GM12878 (cell line): ENCODE results near the gene FLRT1. TPM values are rescaled to one million over a fixed set of nuclear protein-coding genes. Genes with fewer than 3 reads are reported as not detected.

Experiments
- ATAC-seq: fragments of 200-7000 bp; cut with Tn5 transposase; 3 replicates; pipeline ENCODE4 v1.9.1; 2020; ENCODE audit warnings: mild to moderate bottlenecking, moderate library complexity
- BruUV-seq: library from RNA; stranded (reverse); fragments of 400-500 nt; replicated peaks from 2 replicates; lab custom pipeline; 2021; lab: Mats Ljungman, UMichigan
- CTCF ChIA-PET: fragments of 300-600 bp; sonication (Branson Sonifier 250); formaldehyde crosslinking; extraction: SDS; loops from one replicate; lab custom pipeline; 2021; ENCODE audit warnings: inconsistent platforms; lab: Yijun Ruan, JAX
- POLR2A ChIA-PET: fragments of 350-600 bp; formaldehyde crosslinking; extraction: SDS; loops from one replicate; lab custom pipeline; 2021; ENCODE audit warnings: inconsistent platforms; lab: Charles Lee
- RAD21 ChIA-PET: fragments of 300-600 bp; sonication (Branson Sonifier 250); formaldehyde crosslinking; loops from one replicate; lab custom pipeline; 2023; ENCODE audit warnings: antibody characterized with exemption; ENCODE audit not compliant: unreplicated experiment; lab: Charles Lee
- SMC1A ChIA-PET: fragments of 300-600 bp; sonication (Branson Sonifier 250); formaldehyde crosslinking; loops from one replicate; lab custom pipeline; 2023; ENCODE audit not compliant: unreplicated experiment, uncharacterized antibody; lab: Charles Lee
- DNase-seq: peaks from one replicate; pipeline ENCODE4 v3.0.0-alpha.2; 2011; ENCODE audit warnings: low read depth, low spot score
- FAIRE-seq: peaks from 3 replicates; lab custom pipeline; 2011; peaks lifted over from hg19 to GRCh38; lab: Jason Lieb, UNC
- H2AFZ ChIP-seq: 2 replicates; pipeline ENCODE4 v1.6.0; 2011; ENCODE audit warnings: low read depth, low read length, control low read depth; ENCODE audit not compliant: control insufficient read depth
- H3K27ac ChIP-seq: 2 replicates; pipeline ENCODE4 v1.5.1; 2011; ENCODE audit warnings: control low read depth; ENCODE audit not compliant: control insufficient read depth, insufficient read depth
- H3K27me3 ChIP-seq, 2 experiments: replicated peaks in 1 of 2; 2 replicates each; pipeline versions ENCODE4 v1.6.0 to v1.6.1; 2011; ENCODE audit warnings: low read length in 1 of 2; ENCODE audit not compliant: control insufficient read depth in 2 of 2, insufficient read depth in 2 of 2
- H3K36me3 ChIP-seq, 2 experiments: 2 replicates each; pipeline ENCODE4 v1.5.1; 2011; ENCODE audit warnings: low read length in 1 of 2; ENCODE audit not compliant: control insufficient read depth in 2 of 2, insufficient read depth in 2 of 2
- H3K4me1 ChIP-seq: 2 replicates; pipeline ENCODE4 v1.6.1; 2011; ENCODE audit warnings: mild to moderate bottlenecking, low read length, moderate library complexity, mixed read lengths; ENCODE audit not compliant: control insufficient read depth, insufficient read depth
- H3K4me2 ChIP-seq: 2 replicates; pipeline ENCODE4 v1.6.0; 2011; ENCODE audit warnings: control low read depth; ENCODE audit not compliant: control insufficient read depth, insufficient read depth
- H3K4me3 ChIP-seq: fragments of 200-600 bp; sonication (generic); 2 replicates; pipeline ENCODE4 v1.5.1; 2016
- H3K79me2 ChIP-seq: 2 replicates; pipeline ENCODE4 v1.6.0; 2011; ENCODE audit warnings: low read length; ENCODE audit not compliant: control insufficient read depth, insufficient read depth
- H3K9ac ChIP-seq: 2 replicates; pipeline ENCODE4 v1.8.0; 2011; ENCODE audit warnings: low read length, control low read depth, mixed read lengths; ENCODE audit not compliant: control insufficient read depth, insufficient read depth
- H3K9me3 ChIP-seq: replicated peaks from 3 replicates; pipeline ENCODE4 v1.5.1; 2011; ENCODE audit warnings: mild to moderate bottlenecking, low read length; ENCODE audit not compliant: control insufficient read depth, insufficient read depth
- H4K20me1 ChIP-seq: 2 replicates; pipeline ENCODE4 v1.6.0; 2011; ENCODE audit not compliant: control insufficient read depth, insufficient read depth
- BCL11A ChIP-seq: IDR thresholded peaks from 2 replicates; pipeline ENCODE4 v1.6.1; 2011; ENCODE audit warnings: low read depth, low read length
- TARDBP ChIP-seq: IDR thresholded peaks from 2 replicates; pipeline ENCODE4 v1.6.1; 2016; ENCODE audit warnings: borderline replicate concordance
- ZBED1 ChIP-seq: IDR thresholded peaks from 2 replicates; pipeline ENCODE4 v1.6.1; 2016; ENCODE audit warnings: borderline replicate concordance
- ZNF207 ChIP-seq: fragments of 450-650 bp; IDR thresholded peaks from 2 replicates; pipeline ENCODE4 v1.6.1; 2014; ENCODE audit warnings: antibody characterized with exemption, mild to moderate bottlenecking, borderline replicate concordance
- ZNF274 ChIP-seq: IDR thresholded peaks from one replicate; pipeline ENCODE4 v1.8.0; 2011; ENCODE audit not compliant: insufficient read length, insufficient read depth
- WGBS: methylation state at CpG from one replicate; pipeline ENCODE4 v1.1.6; 2016; ENCODE audit warnings: low lambda C conversion rate; ENCODE audit not compliant: insufficient replicate concordance, insufficient coverage; ENCODE audit errors: missing lambda C conversion rate; 5-methylcytosine and 5-hydroxymethylcytosine counted together
- in situ Hi-C: fragments of 300-500 bp; cut with MboI; formaldehyde crosslinking; loops from 9 replicates; pipeline ENCODE4 v1.14.3; 2018; ENCODE audit warnings: mixed read lengths
- intact Hi-C: fragments of 100-400 bp; cut with micrococcal nuclease; formaldehyde crosslinking; loops from one replicate; pipeline ENCODE4 v1.14.2; 2022; ENCODE audit not compliant: unreplicated experiment
- polyA plus RNA-seq, 11 experiments: library from polyadenylated mRNA; depleted of rRNA in 4 of 11; unstranded in 6 of 11; stranded (reverse) in 5 of 11; fragments of >200 nt; fragmentation: Nextera tagmentation in 4 of 11; fragmentation: Illumina TruSeq in 1 of 11; extraction: Ambion mirVana in 4 of 11; extraction: Trizol in 1 of 11; gene quantifications; 1 replicate in 1 of 11; 2 replicates in 10 of 11; pipeline versions ENCODE4 v1.2.1 to v1.2.3, GENCODE V29; 2011 to 2016; ENCODE audit warnings: inconsistent platforms in 2 of 11, missing spikeins in 2 of 11, low read depth in 1 of 11
- total RNA-seq, 4 experiments: library from RNA; depleted of rRNA in 3 of 4; stranded (reverse); fragments of >200 nt in 3 of 4; fragmentation: Illumina TruSeq in 1 of 4; extraction: Trizol in 1 of 4; gene quantifications; 2 replicates each; pipeline versions ENCODE4 v1.2.1 to v1.2.3, GENCODE V29; 2013 to 2021
- TF ChIP-seq, protein P1 (sequence below): IDR thresholded peaks from 2 replicates; pipeline ENCODE4 v1.6.1; 2012; ENCODE audit warnings: low read depth, low read length, improper control_type of control experiment
- TF ChIP-seq, protein P2 (sequence below): IDR thresholded peaks from 2 replicates; pipeline ENCODE4 v1.6.1; 2012; ENCODE audit warnings: improper control_type of control experiment, low read depth, low read length; ENCODE audit not compliant: insufficient replicate concordance
- TF ChIP-seq, protein P3 (sequence below): IDR thresholded peaks from 2 replicates; pipeline ENCODE4 v1.6.1; 2011; ENCODE audit warnings: borderline replicate concordance, low read depth, mild to moderate bottlenecking, moderate library complexity, mixed read lengths, low read length; ENCODE audit not compliant: insufficient read depth; ENCODE audit errors: extremely low read length

The FLRT1 gene
- total and polyA plus RNA-seq, 10 of the 15 experiments (the other 5 are each of a cell fraction or from before 2014, with no cell fraction given) = 0.10 to 0.12 TPM; not detected in 8

DNA sequence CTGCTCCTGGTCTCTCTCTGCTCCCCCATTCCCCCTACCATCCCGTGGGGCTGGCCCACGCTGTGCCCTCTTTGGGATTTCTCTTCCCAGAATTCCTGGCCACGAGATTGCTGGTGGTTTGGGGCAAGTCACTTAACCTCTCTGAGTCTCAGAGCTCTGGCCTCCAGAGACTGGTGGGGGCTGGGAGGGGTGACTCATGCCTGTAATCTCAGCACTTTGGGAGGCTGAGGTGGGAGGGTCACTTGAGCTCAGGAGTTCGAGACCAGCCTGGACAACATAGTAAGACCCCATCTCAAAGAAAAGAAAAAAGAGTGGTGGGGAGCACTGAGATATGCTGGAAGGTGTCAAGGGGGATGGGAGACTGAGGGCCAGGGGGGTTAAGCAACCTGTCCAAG is 31.1 kb upstream of the FLRT1 start:
- ChIA-PET CTCF (no interaction called here), POLR2A (interaction anchor here (0.6 kb wide), 1 partner anchor 14 kb away, joined by 3 read pairs; no protein-coding TSS in a partner anchor), SMC1A (no interaction called here), RAD21 (no interaction called here)
- H3K4me2 ChIP-seq = no peak overlapping the region
- no peak for FAIRE-seq
- DNase-seq = no peak
- no peak overlapping the region for H3K27ac ChIP-seq
- intact Hi-C loops (no loop called here), in situ Hi-C loops (loop anchor here (5.0 kb wide), 1 partner anchor 143 kb away; no protein-coding TSS in a partner anchor)
- no peaks in the 10 kb centered on the region for H3K36me3 ChIP-seq
- no peaks in the 10 kb centered on the region; the same call in 1 of the 2 replicates for H4K20me1 ChIP-seq
- H3K4me1 ChIP-seq = no peaks in the 10 kb centered on the region; the same call in 1 of the 2 replicates
- WGBS = 34% methylated on average over 4 of the region's 4 CpGs
- H3K9me3 ChIP-seq = no peaks in the 10 kb centered on the region; the same call in 2 of the 3 replicates
- H2AFZ ChIP-seq = no peak overlapping the region
- BruUV-seq = no TSS peak
- no peak for ATAC-seq
- H3K27me3 ChIP-seq = no peaks in the 10 kb centered on the region; a peak in 3 of 4 replicates
- no peak overlapping the region for H3K4me3 ChIP-seq
- H3K79me2 ChIP-seq = no peaks in the 10 kb centered on the region
- TF ChIP-seq, protein P1, sequence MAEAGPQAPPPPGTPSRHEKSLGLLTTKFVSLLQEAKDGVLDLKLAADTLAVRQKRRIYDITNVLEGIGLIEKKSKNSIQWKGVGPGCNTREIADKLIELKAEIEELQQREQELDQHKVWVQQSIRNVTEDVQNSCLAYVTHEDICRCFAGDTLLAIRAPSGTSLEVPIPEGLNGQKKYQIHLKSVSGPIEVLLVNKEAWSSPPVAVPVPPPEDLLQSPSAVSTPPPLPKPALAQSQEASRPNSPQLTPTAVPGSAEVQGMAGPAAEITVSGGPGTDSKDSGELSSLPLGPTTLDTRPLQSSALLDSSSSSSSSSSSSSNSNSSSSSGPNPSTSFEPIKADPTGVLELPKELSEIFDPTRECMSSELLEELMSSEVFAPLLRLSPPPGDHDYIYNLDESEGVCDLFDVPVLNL = no peak
- no peak for TF ChIP-seq BCL11A
- H3K9ac ChIP-seq = no peak overlapping the region

DNA sequence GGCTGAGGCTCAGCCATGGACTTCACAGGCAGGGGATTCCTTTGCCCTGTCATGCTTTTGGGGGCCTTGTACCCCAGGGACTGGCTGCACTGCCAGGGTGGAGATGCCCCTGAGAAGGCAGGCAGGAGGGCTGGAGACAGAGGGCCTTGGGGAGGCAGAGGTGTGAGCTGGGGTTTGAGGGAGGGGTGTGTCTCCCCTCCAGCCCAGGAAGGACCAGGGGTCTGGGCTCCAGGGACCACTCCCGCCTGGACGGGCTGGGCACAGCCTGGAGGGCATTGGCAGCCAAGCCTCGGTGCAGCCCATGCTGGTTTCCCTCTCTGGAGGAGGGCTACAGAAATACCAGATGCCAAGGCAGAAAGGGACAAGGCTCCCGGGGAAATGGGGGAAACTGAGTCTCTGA is 30.0 kb upstream of the FLRT1 start:
- POLR2A ChIA-PET = no interaction called here
- H3K79me2 ChIP-seq = no peaks in the 10 kb centered on the region
- BruUV-seq = no TSS peak
- H3K4me3 ChIP-seq = no peak overlapping the region
- no peak for ATAC-seq
- RAD21 ChIA-PET = no interaction called here
- no peak for FAIRE-seq
- SMC1A ChIA-PET = interaction anchor here (1.2 kb wide), 1 partner anchor 143 kb away, joined by 3 read pairs; no protein-coding TSS in a partner anchor
- H3K27me3 ChIP-seq = no peaks in the 10 kb centered on the region; a peak in 3 of 4 replicates
- WGBS = 40% methylated on average over 4 of the region's 4 CpGs
- CTCF ChIA-PET = no interaction called here
- H3K9ac ChIP-seq = no peak overlapping the region
- DNase-seq = no peak
- no peaks in the 10 kb centered on the region; the same call in 1 of the 2 replicates for H4K20me1 ChIP-seq
- no peaks in the 10 kb centered on the region for H3K36me3 ChIP-seq
- peaks cover 3% of the 10 kb centered on the region; the same call in 2 of the 3 replicates for H3K9me3 ChIP-seq
- H3K27ac ChIP-seq = no peak overlapping the region
- intact Hi-C loops = no loop called here
- in situ Hi-C loops = no loop called here
- H2AFZ ChIP-seq = no peak overlapping the region
- no peaks in the 10 kb centered on the region; the same call in 1 of the 2 replicates for H3K4me1 ChIP-seq
- H3K4me2 ChIP-seq = no peak overlapping the region
- TF ChIP-seq, protein P1 = no peak
- TF ChIP-seq ZBED1 (no peak), ZNF274 (no peak), ZNF207 (no peak), TARDBP (no peak)
- TF ChIP-seq, protein P2, sequence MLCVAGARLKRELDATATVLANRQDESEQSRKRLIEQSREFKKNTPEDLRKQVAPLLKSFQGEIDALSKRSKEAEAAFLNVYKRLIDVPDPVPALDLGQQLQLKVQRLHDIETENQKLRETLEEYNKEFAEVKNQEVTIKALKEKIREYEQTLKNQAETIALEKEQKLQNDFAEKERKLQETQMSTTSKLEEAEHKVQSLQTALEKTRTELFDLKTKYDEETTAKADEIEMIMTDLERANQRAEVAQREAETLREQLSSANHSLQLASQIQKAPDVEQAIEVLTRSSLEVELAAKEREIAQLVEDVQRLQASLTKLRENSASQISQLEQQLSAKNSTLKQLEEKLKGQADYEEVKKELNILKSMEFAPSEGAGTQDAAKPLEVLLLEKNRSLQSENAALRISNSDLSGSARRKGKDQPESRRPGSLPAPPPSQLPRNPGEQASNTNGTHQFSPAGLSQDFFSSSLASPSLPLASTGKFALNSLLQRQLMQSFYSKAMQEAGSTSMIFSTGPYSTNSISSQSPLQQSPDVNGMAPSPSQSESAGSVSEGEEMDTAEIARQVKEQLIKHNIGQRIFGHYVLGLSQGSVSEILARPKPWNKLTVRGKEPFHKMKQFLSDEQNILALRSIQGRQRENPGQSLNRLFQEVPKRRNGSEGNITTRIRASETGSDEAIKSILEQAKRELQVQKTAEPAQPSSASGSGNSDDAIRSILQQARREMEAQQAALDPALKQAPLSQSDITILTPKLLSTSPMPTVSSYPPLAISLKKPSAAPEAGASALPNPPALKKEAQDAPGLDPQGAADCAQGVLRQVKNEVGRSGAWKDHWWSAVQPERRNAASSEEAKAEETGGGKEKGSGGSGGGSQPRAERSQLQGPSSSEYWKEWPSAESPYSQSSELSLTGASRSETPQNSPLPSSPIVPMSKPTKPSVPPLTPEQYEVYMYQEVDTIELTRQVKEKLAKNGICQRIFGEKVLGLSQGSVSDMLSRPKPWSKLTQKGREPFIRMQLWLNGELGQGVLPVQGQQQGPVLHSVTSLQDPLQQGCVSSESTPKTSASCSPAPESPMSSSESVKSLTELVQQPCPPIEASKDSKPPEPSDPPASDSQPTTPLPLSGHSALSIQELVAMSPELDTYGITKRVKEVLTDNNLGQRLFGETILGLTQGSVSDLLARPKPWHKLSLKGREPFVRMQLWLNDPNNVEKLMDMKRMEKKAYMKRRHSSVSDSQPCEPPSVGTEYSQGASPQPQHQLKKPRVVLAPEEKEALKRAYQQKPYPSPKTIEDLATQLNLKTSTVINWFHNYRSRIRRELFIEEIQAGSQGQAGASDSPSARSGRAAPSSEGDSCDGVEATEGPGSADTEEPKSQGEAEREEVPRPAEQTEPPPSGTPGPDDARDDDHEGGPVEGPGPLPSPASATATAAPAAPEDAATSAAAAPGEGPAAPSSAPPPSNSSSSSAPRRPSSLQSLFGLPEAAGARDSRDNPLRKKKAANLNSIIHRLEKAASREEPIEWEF = no peak
- TF ChIP-seq, protein P3, sequence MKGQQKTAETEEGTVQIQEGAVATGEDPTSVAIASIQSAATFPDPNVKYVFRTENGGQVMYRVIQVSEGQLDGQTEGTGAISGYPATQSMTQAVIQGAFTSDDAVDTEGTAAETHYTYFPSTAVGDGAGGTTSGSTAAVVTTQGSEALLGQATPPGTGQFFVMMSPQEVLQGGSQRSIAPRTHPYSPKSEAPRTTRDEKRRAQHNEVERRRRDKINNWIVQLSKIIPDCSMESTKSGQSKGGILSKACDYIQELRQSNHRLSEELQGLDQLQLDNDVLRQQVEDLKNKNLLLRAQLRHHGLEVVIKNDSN = no peak
